BJ (cell line): ENCODE data around the gene ALOX15B. TPM values are rescaled to one million over a fixed set of nuclear protein-coding genes. Genes with fewer than 3 reads are reported as not detected.

Source experiments
- CTCF ChIA-PET: fragments of 350-600 bp; formaldehyde crosslinking; extraction: SDS; loops from one replicate; lab custom pipeline; 2021; ENCODE audit warnings: antibody characterized with exemption, inconsistent platforms; lab: Yijun Ruan, JAX
- POLR2A ChIA-PET: fragments of 300-600 bp; sonication (Branson Sonifier 250); formaldehyde crosslinking; extraction: SDS; loops from one replicate; lab custom pipeline; 2021; ENCODE audit warnings: antibody characterized with exemption; lab: Charles Lee
- DNase-seq: peaks from one replicate; pipeline ENCODE4 v3.0.0-alpha.2; 2011; ENCODE audit warnings: low read depth
- H3K27me3 ChIP-seq: 2 replicates; pipeline ENCODE4 v1.6.0; 2011; ENCODE audit warnings: low read length; ENCODE audit not compliant: control insufficient read depth, insufficient read depth
- H3K36me3 ChIP-seq: 2 replicates; pipeline ENCODE4 v1.5.1; 2011; ENCODE audit warnings: low read length; ENCODE audit not compliant: control insufficient read depth, insufficient read depth
- H3K4me3 ChIP-seq: 2 replicates; pipeline ENCODE4 v1.5.1; 2011; ENCODE audit warnings: low read depth, mild to moderate bottlenecking, control low read depth, low read length
- polyA plus RNA-seq: library from polyadenylated mRNA; depleted of rRNA; stranded (reverse); fragments of >200 nt; gene quantifications from 2 replicates; pipeline ENCODE4 v1.2.3, GENCODE V29; 2011
- TF ChIP-seq, protein P1 (sequence below): IDR thresholded peaks from 2 replicates; pipeline ENCODE4 v1.5.1; 2011; ENCODE audit warnings: low read depth, mild to moderate bottlenecking, control low read depth, inconsistent platforms, low read length, moderate library complexity; ENCODE audit not compliant: insufficient read depth

Gene ALOX15B
- polyA plus RNA-seq, 1 experiment = not detected

DNA sequence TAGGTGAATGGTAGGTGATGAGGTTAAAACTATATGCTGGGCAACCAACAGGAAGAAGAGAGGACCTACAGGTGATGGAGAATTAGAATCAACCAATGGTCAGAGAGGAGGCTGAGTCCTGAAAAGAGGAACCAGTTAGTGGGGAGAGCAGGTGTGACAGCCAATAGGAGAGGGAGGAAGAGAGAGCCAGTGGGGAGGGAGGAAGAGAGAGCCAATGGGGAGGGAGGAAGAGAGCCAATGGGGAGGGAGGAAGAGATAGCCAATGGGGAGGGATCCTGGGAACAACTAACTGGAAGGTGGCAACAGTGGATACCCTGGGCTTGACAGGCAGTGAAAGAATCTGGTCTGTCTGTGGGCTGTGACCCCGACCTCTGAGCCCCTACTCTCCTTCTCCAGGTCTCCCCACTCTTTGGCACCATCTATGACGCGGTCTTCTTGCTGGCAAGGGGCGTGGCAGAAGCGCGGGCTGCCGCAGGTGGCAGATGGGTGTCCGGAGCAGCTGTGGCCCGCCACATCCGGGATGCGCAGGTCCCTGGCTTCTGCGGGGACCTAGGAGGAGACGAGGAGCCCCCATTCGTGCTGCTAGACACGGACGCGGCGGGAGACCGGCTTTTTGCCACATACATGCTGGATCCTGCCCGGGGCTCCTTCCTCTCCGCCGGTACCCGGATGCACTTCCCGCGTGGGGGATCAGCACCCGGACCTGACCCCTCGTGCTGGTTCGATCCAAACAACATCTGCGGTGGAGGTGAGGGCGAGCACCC is 32.7 kb upstream of the ALOX15B start:
- CTCF ChIA-PET = interaction anchor here (1.5 to 1.9 kb wide), 3 partner anchors 11 to 17 kb away, joined by 5 to 14 read pairs (median 9); no protein-coding TSS in a partner anchor
- Histone ChIP-seq H3K27me3 (peaks cover 19% of the 10 kb centered on the region), H3K4me3 (no peak overlapping the region), H3K36me3 (no peaks in the 10 kb centered on the region)
- DNase-seq = no peak
- TF ChIP-seq, protein P1, sequence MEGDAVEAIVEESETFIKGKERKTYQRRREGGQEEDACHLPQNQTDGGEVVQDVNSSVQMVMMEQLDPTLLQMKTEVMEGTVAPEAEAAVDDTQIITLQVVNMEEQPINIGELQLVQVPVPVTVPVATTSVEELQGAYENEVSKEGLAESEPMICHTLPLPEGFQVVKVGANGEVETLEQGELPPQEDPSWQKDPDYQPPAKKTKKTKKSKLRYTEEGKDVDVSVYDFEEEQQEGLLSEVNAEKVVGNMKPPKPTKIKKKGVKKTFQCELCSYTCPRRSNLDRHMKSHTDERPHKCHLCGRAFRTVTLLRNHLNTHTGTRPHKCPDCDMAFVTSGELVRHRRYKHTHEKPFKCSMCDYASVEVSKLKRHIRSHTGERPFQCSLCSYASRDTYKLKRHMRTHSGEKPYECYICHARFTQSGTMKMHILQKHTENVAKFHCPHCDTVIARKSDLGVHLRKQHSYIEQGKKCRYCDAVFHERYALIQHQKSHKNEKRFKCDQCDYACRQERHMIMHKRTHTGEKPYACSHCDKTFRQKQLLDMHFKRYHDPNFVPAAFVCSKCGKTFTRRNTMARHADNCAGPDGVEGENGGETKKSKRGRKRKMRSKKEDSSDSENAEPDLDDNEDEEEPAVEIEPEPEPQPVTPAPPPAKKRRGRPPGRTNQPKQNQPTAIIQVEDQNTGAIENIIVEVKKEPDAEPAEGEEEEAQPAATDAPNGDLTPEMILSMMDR = no peak
- POLR2A ChIA-PET = no interaction called here

DNA sequence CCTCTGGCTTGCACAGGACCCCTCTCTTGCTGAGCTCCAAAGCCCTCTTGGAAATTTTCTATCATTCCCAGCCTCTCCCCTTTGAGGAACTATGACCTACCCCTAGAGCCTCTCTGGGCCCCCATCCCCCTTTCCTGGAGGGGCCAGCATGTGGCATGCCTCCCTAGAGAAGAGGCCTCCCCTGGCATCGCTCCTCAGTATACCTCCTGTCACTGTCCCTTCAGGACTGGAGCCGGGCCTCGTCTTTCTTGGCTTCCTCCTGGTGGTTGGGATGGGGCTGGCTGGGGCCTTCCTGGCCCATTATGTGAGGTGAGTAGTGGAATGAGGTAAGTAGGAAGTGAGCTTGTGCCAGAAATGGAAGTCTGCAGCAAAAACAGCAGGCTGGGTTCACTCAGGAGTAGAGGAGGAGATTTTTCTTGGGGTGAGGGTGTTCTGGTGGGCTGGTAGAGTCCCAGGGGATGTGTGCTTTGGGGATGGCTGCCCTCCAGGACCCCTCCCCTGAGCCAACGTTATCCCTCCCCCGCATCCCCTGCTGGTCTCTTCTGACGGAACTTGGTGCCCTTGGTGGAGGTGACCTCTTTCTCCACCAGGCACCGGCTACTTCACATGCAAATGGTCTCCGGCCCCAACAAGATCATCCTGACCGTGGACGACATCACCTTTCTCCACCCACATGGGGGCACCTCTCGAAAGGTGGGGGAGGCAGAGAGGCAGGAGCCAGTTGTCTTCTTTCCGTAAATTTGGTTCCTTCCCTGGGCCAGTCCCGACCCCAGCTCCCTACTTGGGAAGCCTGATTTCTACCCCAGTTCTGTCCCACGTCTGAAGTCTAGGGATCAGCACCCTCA is 31.8 kb upstream of the ALOX15B start:
- ChIA-PET CTCF (interaction anchor here (1.9 kb wide), 1 partner anchor 10 kb away, joined by 9 read pairs; no protein-coding TSS in a partner anchor), POLR2A (no interaction called here)
- Histone ChIP-seq H3K27me3 (peaks cover 16% of the 10 kb centered on the region), H3K4me3 (no peak overlapping the region), H3K36me3 (no peaks in the 10 kb centered on the region)
- TF ChIP-seq, protein P1 = no peak
- no peak for DNase-seq

DNA sequence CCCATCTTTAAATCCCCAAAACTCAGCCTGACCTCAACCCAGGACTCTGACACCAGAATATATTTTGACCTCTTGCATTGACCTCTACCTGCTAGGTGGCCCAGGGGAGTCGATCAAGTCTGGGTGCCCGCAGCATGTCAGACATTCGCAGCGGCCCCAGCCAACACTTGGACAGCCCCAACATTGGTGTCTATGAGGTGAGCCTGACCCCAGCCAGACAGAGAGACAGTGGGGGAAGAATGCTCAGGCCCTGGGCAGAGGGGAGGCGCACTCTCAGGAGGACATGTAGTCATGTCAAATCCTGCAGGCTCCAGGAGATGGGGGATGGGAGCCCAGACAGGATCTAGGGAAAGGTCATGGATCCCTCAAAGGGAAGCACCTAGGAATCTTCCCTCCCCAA is 31.0 kb upstream of the ALOX15B start:
- ChIA-PET POLR2A (no interaction called here), CTCF (interaction anchor here (1.4 to 1.9 kb wide), 2 partner anchors 9 to 50 kb away, joined by 7 to 9 read pairs; no protein-coding TSS in a partner anchor)
- Histone ChIP-seq H3K36me3 (no peaks in the 10 kb centered on the region), H3K27me3 (peaks cover 11% of the 10 kb centered on the region), H3K4me3 (no peak overlapping the region)
- no peak for DNase-seq
- TF ChIP-seq, protein P1 = no peak

DNA sequence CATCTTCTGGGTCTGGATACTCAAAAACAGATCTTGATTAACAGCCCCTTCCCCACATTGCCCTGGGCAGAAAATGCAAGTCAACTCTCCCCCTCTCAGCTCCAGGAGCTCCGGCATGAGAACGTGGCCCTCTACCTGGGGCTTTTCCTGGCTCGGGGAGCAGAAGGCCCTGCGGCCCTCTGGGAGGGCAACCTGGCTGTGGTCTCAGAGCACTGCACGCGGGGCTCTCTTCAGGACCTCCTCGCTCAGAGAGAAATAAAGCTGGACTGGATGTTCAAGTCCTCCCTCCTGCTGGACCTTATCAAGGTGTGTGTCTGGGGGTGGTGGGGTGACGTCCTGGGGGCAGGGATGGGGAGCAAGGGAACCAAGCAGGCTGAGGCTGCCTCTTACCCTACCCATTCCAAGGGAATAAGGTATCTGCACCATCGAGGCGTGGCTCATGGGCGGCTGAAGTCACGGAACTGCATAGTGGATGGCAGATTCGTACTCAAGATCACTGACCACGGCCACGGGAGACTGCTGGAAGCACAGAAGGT is 26.7 kb upstream of the ALOX15B start:
- Histone ChIP-seq H3K4me3 (no peak overlapping the region), H3K27me3 (peaks cover 23% of the 10 kb centered on the region), H3K36me3 (no peaks in the 10 kb centered on the region)
- TF ChIP-seq, protein P1 = no peak
- ChIA-PET POLR2A (no interaction called here), CTCF (no interaction called here)
- DNase-seq = no peak
